Bone marrow (tissue), 2 donors: Measurements from ENCODE around the gene ORC1.

Experiments used
- DNase-seq, 2 donors: peaks; one replicate each; lab custom pipeline; 2025; lab: John Stamatoyannopoulos, UW

The ORC1 gene

GRCh38 chr1:52404116-52404974 lies at the start of gene ORC1, which contains the start of gene PRPF38A:
TSS of gene ORC1 (minus strand) at chr1:52404423. CDS start at chr1:52402223, 2,200 bp downstream.
TSS of gene PRPF38A (plus strand) at chr1:52404602. CDS start at chr1:52404750, 148 bp downstream.
- DNase-seq = peak; percentile 91 to 95

- no peak for DNase-seq
Observed at GRCh38 chr1:52444463-52444862, 40.2 kb upstream of the ORC1 start.

GRCh38 chr1:52439976-52440375 lies 35.8 kb upstream of the ORC1 start:
- no peak for DNase-seq

- no peak for DNase-seq
Observed at GRCh38 chr1:52436817-52437216, 32.6 kb upstream of the ORC1 start.

GRCh38 chr1:52435650-52436049 lies 31.4 kb upstream of the ORC1 start:
- no peak for DNase-seq

GRCh38 chr1:52435211-52435610 lies 31.0 kb upstream of the ORC1 start:
- DNase-seq = no peak

- DNase-seq = no peak
Observed at GRCh38 chr1:52432807-52433206, 28.6 kb upstream of the ORC1 start.

- no peak for DNase-seq
Observed at GRCh38 chr1:52427152-52427551, 22.9 kb upstream of the ORC1 start.

GRCh38 chr1:52426371-52426770 lies 22.1 kb upstream of the ORC1 start:
- no peak for DNase-seq

- no peak for DNase-seq
Observed at GRCh38 chr1:52424813-52425212, 20.6 kb upstream of the ORC1 start.

- peak in 1 of 2 donors; percentile 95 for DNase-seq
Observed at GRCh38 chr1:52424231-52424636, 20.0 kb upstream of the ORC1 start.

- peak in 1 of 2 donors; percentile 57 for DNase-seq
Observed at GRCh38 chr1:52423771-52424170, 19.5 kb upstream of the ORC1 start.

GRCh38 chr1:52423055-52423454 lies 18.8 kb upstream of the ORC1 start:
- no peak for DNase-seq

GRCh38 chr1:52420713-52421112 lies 16.5 kb upstream of the ORC1 start:
- DNase-seq = no peak

GRCh38 chr1:52416811-52417210 lies 12.6 kb upstream of the ORC1 start:
- no peak for DNase-seq

- DNase-seq = no peak
Observed at GRCh38 chr1:52414942-52415341, 10.7 kb upstream of the ORC1 start.

GRCh38 chr1:52413410-52413989 lies 9.3 kb upstream of the ORC1 start:
- DNase-seq = no peak

- DNase-seq = no peak
Observed at GRCh38 chr1:52404975-52405338, 734 bp upstream of the ORC1 start.

GRCh38 chr1:52403566-52404115 lies 582 bp downstream of the ORC1 start:
- DNase-seq = peak in 1 of 2 donors; percentile 70

GRCh38 chr1:52402860-52403240 lies 1.4 kb downstream of the ORC1 start:
- no peak for DNase-seq

- DNase-seq = no peak
Observed at GRCh38 chr1:52400131-52400530, 4.1 kb downstream of the ORC1 start.

- no peak for DNase-seq
Observed at GRCh38 chr1:52399629-52400028, 4.6 kb downstream of the ORC1 start.

GRCh38 chr1:52393174-52393573 lies 11.0 kb downstream of the ORC1 start:
- DNase-seq = no peak
